Fibroblast of villous mesenchyme (primary cell): Measurements from ENCODE around the gene ELFN1. TPM values are rescaled to one million over a fixed set of nuclear protein-coding genes. Genes with fewer than 3 reads are reported as not detected.

Source experiments
- DNase-seq: peaks from one replicate; pipeline ENCODE4 v3.0.0-alpha.2; 2010; ENCODE audit warnings: low read depth
- H3K4me3 ChIP-seq: 2 replicates; pipeline ENCODE4 v1.5.1; 2011; ENCODE audit warnings: low read depth, mild to moderate bottlenecking, low read length
- CTCF ChIP-seq: IDR thresholded peaks from 2 replicates; pipeline ENCODE4 v1.5.1; 2012; ENCODE audit warnings: low read depth, mild to moderate bottlenecking, low read length; ENCODE audit not compliant: insufficient read depth
- total RNA-seq: library from RNA; depleted of rRNA; stranded (reverse); fragments of >200 nt; gene quantifications from 2 replicates; pipeline ENCODE4 v1.2.3, GENCODE V29; 2012

ELFN1 gene
- total RNA-seq, 1 donor = 0.86 TPM

GRCh38 chr7:1695800-1696454, 25.9 kb downstream of the ELFN1 start:
- TF ChIP-seq CTCF = no peak
- H3K4me3 ChIP-seq = no peak overlapping the region
- DNase-seq = no peak

DNA sequence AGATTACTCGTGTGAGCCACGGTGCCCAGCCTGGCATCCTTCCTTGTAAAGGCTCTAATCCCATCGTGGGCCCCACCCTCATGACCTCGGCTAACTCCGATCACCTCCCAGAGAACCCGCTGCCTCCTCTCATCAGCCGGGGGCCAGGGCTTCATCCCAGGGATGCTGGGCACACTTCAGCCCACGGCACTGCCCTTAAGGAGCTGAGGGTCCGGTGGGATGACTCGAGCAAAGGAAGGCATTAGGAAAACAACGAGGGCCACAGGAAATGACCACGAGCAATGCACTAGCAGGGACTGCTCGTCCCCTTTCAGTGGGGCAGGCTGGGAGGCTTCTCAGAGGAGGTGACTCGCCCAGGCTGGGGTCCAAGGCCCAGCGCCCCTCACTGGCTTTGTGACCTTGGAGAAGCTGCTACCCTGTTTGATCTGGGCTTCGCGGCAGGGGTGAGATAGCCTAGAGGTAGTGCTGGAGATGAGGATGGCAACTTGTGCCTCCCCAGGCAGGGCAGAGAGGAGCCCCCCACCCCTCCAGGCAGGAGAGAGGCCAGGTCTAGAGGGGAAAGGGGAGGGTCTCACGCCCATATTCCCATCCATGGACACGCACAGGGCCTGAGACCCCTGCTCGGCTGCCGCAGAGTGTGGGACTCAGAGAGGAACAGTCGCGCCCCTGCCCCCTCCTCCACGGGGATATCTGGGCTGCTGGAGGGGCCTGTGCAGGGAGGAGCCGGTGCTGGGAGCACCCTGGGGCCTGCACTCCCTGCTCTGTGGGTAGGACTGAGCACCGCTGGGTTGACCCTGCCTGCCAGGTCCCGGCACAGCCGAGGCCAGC, 26.8 kb downstream of the ELFN1 start:
- no peak overlapping the region for H3K4me3 ChIP-seq
- TF ChIP-seq CTCF = no peak
- DNase-seq = no peak

DNA sequence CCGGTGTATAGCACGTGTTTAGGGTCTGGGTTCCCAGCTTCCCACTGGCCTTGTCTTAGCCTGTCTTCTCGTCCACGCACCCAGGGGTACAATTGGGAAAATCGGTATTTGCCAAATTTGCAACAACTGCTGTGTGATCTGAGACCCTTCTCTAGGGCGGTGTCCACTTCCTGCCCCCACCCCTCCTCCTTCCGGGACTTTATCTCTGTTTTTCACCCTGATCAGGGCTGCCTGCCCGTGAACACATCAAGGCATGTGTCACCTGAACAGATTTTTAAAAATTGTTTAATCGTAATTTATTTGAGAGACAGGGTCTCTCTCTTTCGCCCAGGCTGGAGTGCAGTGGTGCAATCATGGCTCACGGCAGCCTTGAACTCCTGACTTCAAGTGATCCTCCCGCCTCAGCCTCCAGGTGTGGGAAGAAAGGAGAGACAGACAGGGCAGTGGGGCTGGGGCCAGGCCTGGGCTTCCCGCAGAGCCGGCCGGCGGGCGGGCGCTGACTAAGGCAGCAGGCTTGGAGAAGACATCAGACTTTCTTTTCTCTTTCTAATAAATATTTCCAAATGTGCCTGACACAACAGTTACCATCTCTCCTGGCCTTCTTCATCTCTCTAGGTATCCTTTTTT, 27.5 kb downstream of the ELFN1 start:
- H3K4me3 ChIP-seq = no peak overlapping the region
- TF ChIP-seq CTCF = no peak
- DNase-seq = no peak

GRCh38 chr7:1698201-1698600, 28.1 kb downstream of the ELFN1 start:
- no peak for TF ChIP-seq CTCF
- no peak for DNase-seq
- no peak overlapping the region for H3K4me3 ChIP-seq

GRCh38 chr7:1698951-1699350, 28.9 kb downstream of the ELFN1 start:
- no peak for TF ChIP-seq CTCF
- no peak for DNase-seq
- no peak overlapping the region for H3K4me3 ChIP-seq

DNA sequence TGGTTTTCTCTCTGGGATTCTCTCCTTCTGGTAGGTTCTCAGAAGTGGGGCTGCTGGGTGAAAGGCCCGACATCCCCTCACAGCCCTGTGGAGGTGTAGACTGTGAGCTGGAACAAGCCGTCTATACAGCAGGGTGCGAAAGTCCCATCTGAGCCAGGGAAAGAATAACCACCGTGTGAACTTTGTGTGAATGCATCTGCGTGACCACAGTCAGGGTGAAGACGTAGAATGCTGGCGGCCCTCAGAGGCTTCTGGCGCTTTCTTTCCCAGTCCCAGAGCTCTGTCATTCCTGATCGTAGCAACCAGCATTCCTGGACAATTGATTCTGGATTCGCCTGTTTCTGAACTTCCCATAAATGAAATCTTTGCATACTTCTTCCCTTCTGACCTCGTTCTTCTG, 30.0 kb downstream of the ELFN1 start:
- no peak for TF ChIP-seq CTCF
- DNase-seq = no peak
- no peak overlapping the region for H3K4me3 ChIP-seq
